22Rv1 (cell line): ENCODE results near the gene UBAP1.
"Not testable (repeated sequence)": the region's sequence is repeated elsewhere in the genome, so short reads cannot be mapped to it uniquely, and the experiment has no call there.

Experiments used
- H3K27ac ChIP-seq: fragments of 450-650 bp; 2 replicates; pipeline ENCODE4 v1.5.1; 2017
- CTCF ChIP-seq: fragments of 450-650 bp; IDR thresholded peaks from 2 replicates; pipeline ENCODE4 v1.5.1; 2017; ENCODE audit warnings: mild to moderate bottlenecking
- ZFX ChIP-seq: fragments of 450-650 bp; IDR thresholded peaks from 2 replicates; pipeline ENCODE4 v1.6.1; 2017; ENCODE audit warnings: antibody characterized with exemption, borderline replicate concordance

The UBAP1 gene

GRCh38 chr9:34211395-34211794 lies 32.6 kb downstream of the UBAP1 start:
- TF ChIP-seq ZFX, result no peak
- TF ChIP-seq CTCF, result no peak

DNA sequence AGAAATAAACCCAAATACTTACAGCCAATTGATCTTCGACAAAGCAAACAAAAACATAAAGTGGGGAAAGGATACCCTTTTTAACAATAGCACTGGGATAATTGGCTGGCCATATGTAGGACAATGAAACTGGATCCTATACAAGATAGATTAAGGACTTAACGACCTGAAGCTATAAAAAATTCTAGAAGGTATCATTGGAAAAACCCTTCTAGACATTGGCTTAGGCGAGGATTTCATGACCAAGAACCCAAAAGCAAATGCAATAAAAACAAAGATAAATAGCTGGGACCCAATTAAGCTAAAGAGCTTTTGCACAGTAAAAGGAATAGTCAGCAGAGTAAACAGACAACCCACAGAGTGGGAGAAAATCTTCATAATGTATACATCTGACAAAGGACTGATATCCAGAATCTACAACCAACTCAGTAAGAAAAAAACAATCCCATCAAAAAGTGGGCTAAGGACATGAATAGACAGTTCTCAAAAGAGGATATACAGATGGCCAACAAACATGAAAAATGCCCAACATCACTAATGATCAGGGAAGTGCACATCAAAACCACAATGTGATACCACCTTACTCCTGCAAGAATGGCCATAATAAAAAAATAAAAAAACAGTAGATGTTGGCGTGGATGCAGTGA lies 35.6 kb downstream of the UBAP1 start:
- not testable (repeated sequence) for H3K27ac ChIP-seq

More at GRCh38 chr9:34211395-34211794, 32.6 kb downstream of the UBAP1 start:
- no peak overlapping the region for H3K27ac ChIP-seq

GRCh38 chr9:34216325-34216724 lies 37.5 kb downstream of the UBAP1 start:
- TF ChIP-seq ZFX (no peak), CTCF (no peak)

DNA sequence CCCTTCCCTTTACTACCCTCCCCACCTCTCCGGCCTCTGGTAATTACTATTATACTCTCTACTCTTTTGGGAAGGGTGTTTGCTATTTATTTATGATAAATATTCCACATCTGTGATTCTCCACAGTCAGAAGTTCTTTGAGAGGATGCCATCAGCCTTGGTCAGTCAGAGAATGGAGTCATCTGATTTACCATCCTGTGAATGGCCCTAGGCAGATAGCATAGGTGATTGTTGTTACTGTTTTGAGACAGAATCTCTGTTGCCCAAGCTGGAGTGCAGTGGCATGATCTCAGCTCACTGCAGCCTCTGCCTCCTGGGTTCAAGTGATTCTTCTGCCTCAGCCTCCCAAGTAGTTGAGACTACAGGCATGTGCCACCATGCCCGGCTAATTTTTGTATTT lies 38.2 kb downstream of the UBAP1 start:
- H3K27ac ChIP-seq, result not testable (repeated sequence)

More at GRCh38 chr9:34216325-34216724, 37.5 kb downstream of the UBAP1 start:
- no peak overlapping the region for H3K27ac ChIP-seq

DNA sequence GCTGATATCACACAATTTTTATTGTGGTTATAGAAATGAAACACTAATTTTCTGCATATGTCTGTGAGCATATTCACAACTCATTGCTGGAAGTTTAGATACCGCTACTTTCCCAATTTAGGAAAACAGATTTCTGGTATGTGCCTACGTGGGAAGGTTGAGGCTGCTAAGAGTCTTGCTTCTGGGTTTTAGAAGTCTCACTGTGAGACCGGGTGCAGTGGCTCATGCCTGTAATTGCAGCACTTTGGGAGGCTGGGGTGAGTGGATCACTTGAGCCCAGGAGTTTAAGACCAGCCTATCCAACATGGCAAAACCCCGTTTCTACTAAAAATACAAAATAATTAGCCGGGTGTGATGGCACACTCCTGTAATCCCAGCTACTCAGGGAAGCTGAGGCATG lies 39.6 kb downstream of the UBAP1 start:
- H3K27ac ChIP-seq, result 0 out of 2 replicates have a peak overlapping the region, but pooled peaks have one; percentile 14

DNA sequence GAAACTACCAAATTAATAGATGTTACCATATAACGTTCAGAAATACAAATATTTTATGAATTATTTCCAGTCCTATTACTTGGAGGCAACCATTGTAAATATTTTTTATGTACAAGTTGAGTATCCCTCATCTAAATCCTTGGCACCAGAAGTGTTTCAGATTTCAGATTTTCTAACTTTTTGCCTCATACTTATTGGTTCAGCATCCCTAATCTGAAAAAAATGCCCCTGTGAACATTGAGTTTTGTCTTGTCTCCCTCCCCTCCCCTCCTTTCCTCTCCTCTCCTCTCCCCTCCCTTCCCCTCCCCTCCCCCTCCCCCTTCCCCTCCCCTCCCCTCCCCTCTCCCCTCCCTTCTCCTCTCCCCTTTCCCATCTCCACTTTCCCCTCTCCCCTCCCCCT lies 40.6 kb downstream of the UBAP1 start:
- TF ChIP-seq CTCF, result no peak
- TF ChIP-seq ZFX, result no peak
- 0 out of 2 replicates have a peak overlapping the region, but pooled peaks have one; percentile 14 for H3K27ac ChIP-seq

More for the DNA sequence above, 39.6 kb downstream of the UBAP1 start:
- TF ChIP-seq ZFX (no peak), CTCF (no peak)

DNA sequence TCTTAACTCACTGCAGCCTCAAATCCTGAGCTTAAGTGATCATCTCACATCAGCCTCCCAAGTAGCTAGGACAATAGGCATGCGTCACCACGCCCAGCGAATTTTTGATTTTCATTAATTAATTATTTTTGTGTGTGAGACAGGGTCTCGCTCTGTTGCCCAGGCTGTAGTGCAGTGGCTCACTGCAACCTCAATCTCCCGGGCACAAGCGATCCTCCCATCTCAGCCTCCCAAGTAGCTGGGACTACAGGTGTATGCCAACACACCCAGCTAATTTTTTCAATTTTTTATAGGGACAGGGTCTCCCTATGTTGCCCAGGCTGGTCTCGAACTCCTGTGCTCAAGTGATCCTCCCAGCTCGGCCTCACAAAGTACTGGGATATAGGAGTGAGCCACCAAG lies 41.4 kb downstream of the UBAP1 start:
- TF ChIP-seq ZFX, result no peak
- no peak for TF ChIP-seq CTCF
- H3K27ac ChIP-seq, result no peak overlapping the region

GRCh38 chr9:34224349-34224748 lies 45.5 kb downstream of the UBAP1 start:
- no peak for TF ChIP-seq CTCF
- no peak for TF ChIP-seq ZFX

DNA sequence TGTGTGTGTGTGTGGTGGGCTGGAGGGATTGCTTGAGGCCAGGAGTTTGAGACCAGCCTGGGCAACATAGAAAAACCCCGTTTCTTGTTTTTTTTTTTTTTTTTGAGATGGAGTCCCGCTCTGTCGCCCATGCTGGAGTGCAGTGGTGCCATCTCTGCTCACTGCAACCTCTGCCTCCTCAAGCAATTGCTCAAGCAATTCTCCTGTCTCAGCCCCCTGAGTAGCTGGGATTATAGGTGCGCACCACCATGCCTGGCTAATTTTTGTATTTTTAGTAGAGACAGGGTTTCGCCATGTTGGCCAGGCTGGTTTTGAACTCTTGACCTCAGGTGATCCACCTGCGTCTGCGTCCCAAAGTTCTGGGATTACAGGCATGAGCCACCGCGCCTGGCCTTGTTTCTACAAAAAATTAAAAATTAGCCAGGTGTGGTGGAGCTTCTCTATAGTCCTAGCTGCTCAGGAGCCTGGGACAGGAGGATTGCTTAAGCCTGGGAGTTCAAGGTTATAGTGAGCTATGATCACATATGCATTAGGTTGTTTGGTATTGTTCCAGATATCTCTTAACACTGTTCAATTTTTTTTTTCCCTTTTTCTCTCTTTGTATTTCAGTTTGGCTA lies 47.4 kb downstream of the UBAP1 start:
- H3K27ac ChIP-seq, result not testable (repeated sequence)

More at GRCh38 chr9:34224349-34224748, 45.5 kb downstream of the UBAP1 start:
- no peak overlapping the region for H3K27ac ChIP-seq
